Subcutaneous adipose tissue (tissue), 4 donors: ENCODE results near the gene BCL3. TPM values are rescaled to one million over a fixed set of nuclear protein-coding genes. Genes with fewer than 3 reads are reported as not detected.

ENCODE experiments used
- CTCF ChIP-seq: fragments of 450-650 bp; IDR thresholded peaks from one replicate; pipeline ENCODE4 v1.5.1; 2016; ENCODE audit warnings: low read depth, mild to moderate bottlenecking, control low read depth, antibody characterized with exemption, moderate library complexity
- total RNA-seq, 4 donors: library from RNA; depleted of rRNA; stranded (reverse); fragments of >200 nt; gene quantifications; one replicate each; pipeline ENCODE4 v1.1.0, GENCODE V29; 2016

The BCL3 gene
- total RNA-seq, result 10 to 100 TPM in 3 of 4 donors, 1 to 10 TPM in 1; 6.3 to 13.4 (median 12.9) TPM

- TF ChIP-seq CTCF, result no peak
Observed at GRCh38 chr19:44748426-44749254, at the start of gene BCL3. Gene BCL3 (plus strand): TSS chr19:44748708. CDS start chr19:44748791, 83 bp downstream.

- no peak for TF ChIP-seq CTCF
Observed at GRCh38 chr19:44700547-44700946, 48.0 kb upstream of the BCL3 start.

- no peak for TF ChIP-seq CTCF
Observed at GRCh38 chr19:44701228-44701627, 47.3 kb upstream of the BCL3 start.

GRCh38 chr19:44702551-44703176, 45.8 kb upstream of the BCL3 start:
- no peak for TF ChIP-seq CTCF

- no peak for TF ChIP-seq CTCF
Observed at GRCh38 chr19:44703336-44704078, 45.0 kb upstream of the BCL3 start.

- TF ChIP-seq CTCF, result no peak
Observed at GRCh38 chr19:44704982-44705381, 43.5 kb upstream of the BCL3 start.

GRCh38 chr19:44705502-44706010, 43.0 kb upstream of the BCL3 start:
- no peak for TF ChIP-seq CTCF
